Motor neuron (in vitro differentiated cells): ENCODE results near the gene CPB1. TPM values are rescaled to one million over a fixed set of nuclear protein-coding genes. Genes with fewer than 3 reads are reported as not detected.
A peak's percentile ranks its signal among the peaks of the same experiment; 100 is the strongest.

ENCODE experiments used
- ATAC-seq, 8 experiments: fragments of 200-7000 bp; cut with Tn5 transposase; replicated peaks in 6 of 8; 2 replicates each; pipeline ENCODE4 v1.8.0; 2021; ENCODE audit warnings: mild to moderate bottlenecking in 8 of 8, moderate library complexity in 8 of 8
- H3K27ac ChIP-seq, 2 donors: fragments of 250-450 bp; sonication (Bioruptor Pico); 2 replicates each; pipeline ENCODE4 v1.9.0; 2021; ENCODE audit warnings: antibody characterized with exemption in 2 of 2, mild to moderate bottlenecking in 2 of 2, moderate library complexity in 1 of 2
- H3K4me1 ChIP-seq, 2 donors: fragments of 250-450 bp; sonication (Bioruptor Pico); replicated peaks in 1 of 2; 2 replicates each; pipeline ENCODE4 v1.6.1; 2021; ENCODE audit warnings: antibody characterized with exemption in 2 of 2, mild to moderate bottlenecking in 2 of 2, moderate library complexity in 1 of 2
- H3K4me3 ChIP-seq, 5 donors: fragments of 250-450 bp; sonication (Bioruptor Pico); 2 replicates each; pipeline ENCODE4 v1.9.0; 2021; ENCODE audit warnings: antibody characterized with exemption in 5 of 5, mild to moderate bottlenecking in 5 of 5, moderate library complexity in 4 of 5
- WGBS, 10 experiments: fragments of 450-650 bp; shearing (Covaris generic); methylation state at CpG; one replicate each; pipeline ENCODE4 v1.0.0; 2022; 5-methylcytosine and 5-hydroxymethylcytosine counted together
- in situ Hi-C, 9 experiments: fragments of 400-800 bp; cut with MboI; loops; one replicate each; pipeline ENCODE4 v1.15.0; 2021; ENCODE audit warnings: low sequenced_read_pairs in 9 of 9, low pct_unique_long_range_greater_than_20kb in 2 of 9; ENCODE audit not compliant: unreplicated experiment in 9 of 9
- total RNA-seq, 8 experiments: library from RNA; unstranded; fragments of 300-600 nt; gene quantifications; 2 replicates each; pipeline versions ENCODE4 v1.2.3 to v1.2.4, GENCODE V29; 2022

Gene CPB1
- total RNA-seq, 8 experiments from 2014 or later: 0.11 to 8.5 (median 0.84) TPM; not detected in 3

DNA sequence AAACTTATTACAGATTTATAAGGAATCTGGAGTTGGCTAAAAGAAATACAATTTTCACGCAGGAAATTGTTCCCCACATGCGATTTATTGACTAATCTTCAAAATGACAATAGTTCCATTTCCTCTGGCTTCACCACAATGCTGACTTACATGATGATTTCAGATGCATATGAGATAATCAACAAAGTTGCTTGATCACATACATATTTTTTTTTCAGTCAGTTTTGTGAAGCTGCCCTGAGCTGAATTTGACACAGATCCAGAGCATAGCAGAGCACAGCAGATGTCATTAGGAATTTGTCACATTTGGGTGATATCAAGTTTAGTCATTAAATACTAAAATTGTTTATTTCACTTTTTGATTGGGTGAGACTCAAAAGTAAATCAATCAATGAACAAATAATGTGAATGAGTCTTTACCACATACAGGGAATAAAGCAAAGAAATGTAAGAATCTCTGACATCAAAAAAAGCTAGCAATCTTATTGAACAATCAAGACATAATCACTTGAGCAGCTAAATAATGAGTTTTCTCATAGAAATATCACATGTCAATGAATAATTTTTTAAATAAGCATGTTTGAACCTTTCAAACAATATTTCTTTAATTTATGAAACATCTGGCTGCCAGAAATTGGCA lies 18.3 kb downstream of the CPB1 start:
- no peak overlapping the region for H3K27ac ChIP-seq
- 25 to 100% (median 95%) methylated on average over 1 to 2 of the region's 2 CpGs; no CpG with 5 or more reads in 2 of the 10 experiments for WGBS, 10 experiments
- H3K4me3 ChIP-seq: no peak overlapping the region
- peak in 1 of 8 experiments; percentile 34 for ATAC-seq
- in situ Hi-C loops: no loop called here
- H3K4me1 ChIP-seq: peaks cover 0 to 8% of the 10 kb centered on the region in 2 donors

- no peak overlapping the region for H3K4me3 ChIP-seq
- 0 to 100% (median 50%) methylated on average over 1 of the region's 1 CpG; no CpG with 5 or more reads in 1 of the 10 experiments for WGBS, 10 experiments
- no peak overlapping the region for H3K27ac ChIP-seq
- in situ Hi-C loops: no loop called here
- H3K4me1 ChIP-seq: no peaks in the 10 kb centered on the region
- ATAC-seq: peak in 2 of 8 experiments; percentile 60 to 61
These were observed 19.7 kb downstream of the CPB1 start for GRCh38 chr3:148847351-148847750.

DNA sequence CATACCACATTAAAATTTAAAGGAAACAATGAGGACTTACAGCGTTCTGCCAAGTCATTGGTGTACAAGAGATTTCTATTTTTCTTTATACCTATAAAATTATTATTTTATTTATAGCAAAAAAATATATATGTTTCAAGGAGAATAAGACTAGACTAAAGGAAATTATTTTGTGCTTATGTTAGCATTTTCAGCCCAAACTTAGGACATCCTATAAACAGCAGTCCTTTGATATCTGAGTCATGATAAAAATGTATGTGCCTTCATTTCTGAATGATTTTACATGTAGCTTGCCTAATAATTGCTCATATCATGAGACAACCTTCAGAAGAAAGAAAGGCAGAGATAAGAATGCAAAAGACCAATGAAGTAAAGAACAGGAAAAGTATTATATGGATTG lies 20.8 kb downstream of the CPB1 start:
- WGBS, 10 experiments: 57 to 100% (median 97%) methylated on average over 1 of the region's 1 CpG; no CpG with 5 or more reads in 2 of the 10 experiments
- H3K27ac ChIP-seq: no peak overlapping the region
- H3K4me3 ChIP-seq: no peak overlapping the region
- H3K4me1 ChIP-seq: no peaks in the 10 kb centered on the region
- in situ Hi-C loops: no loop called here
- ATAC-seq: no peak

GRCh38 chr3:148852271-148852992 lies 24.8 kb downstream of the CPB1 start:
- H3K4me3 ChIP-seq: no peak overlapping the region
- ATAC-seq: peak in 2 of 8 experiments; percentile 52 to 59
- no peaks in the 10 kb centered on the region for H3K4me1 ChIP-seq
- in situ Hi-C loops: loop anchor here in 1 of 9 experiments (10.0 kb wide), 1 partner anchor 92 kb away; no protein-coding TSS in a partner anchor
- H3K27ac ChIP-seq: no peak overlapping the region
- 41 to 96% (median 80%) methylated on average over 3 to 7 of the region's 7 CpGs for WGBS, 10 experiments

- no peak overlapping the region for H3K27ac ChIP-seq
- H3K4me1 ChIP-seq: no peaks in the 10 kb centered on the region
- in situ Hi-C loops: loop anchor here in 1 of 9 experiments (10.0 kb wide), 1 partner anchor 92 kb away; no protein-coding TSS in a partner anchor
- 70 to 94% (median 81%) methylated on average over 1 to 2 of the region's 2 CpGs for WGBS, 10 experiments
- no peak overlapping the region for H3K4me3 ChIP-seq
- ATAC-seq: no peak
These were observed 25.5 kb downstream of the CPB1 start for GRCh38 chr3:148853076-148853475.

DNA sequence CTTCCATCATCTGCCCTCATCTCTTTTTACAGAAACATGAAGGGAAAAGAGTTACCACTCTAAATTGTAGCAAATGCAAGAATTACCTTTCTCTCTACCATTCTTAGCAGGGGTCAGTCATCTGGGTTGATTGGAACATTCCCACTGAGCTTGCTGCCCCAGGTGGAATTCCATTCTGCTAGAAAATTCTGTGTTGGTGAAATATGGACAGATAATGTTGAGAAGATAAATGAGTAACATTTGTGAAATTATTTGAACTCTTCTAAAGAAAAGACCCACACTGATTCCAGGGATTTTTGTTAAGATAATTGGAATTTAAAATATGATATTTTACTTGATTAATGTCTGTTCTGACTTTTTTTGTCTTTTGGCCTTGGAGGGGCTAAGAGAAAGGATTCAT lies 26.4 kb downstream of the CPB1 start:
- Histone ChIP-seq H3K4me1 (no peaks in the 10 kb centered on the region), H3K4me3 (no peak overlapping the region), H3K27ac (no peak overlapping the region)
- in situ Hi-C loops: loop anchor here in 1 of 9 experiments (10.0 kb wide), 1 partner anchor 91 kb away; no protein-coding TSS in a partner anchor
- ATAC-seq: no peak

DNA sequence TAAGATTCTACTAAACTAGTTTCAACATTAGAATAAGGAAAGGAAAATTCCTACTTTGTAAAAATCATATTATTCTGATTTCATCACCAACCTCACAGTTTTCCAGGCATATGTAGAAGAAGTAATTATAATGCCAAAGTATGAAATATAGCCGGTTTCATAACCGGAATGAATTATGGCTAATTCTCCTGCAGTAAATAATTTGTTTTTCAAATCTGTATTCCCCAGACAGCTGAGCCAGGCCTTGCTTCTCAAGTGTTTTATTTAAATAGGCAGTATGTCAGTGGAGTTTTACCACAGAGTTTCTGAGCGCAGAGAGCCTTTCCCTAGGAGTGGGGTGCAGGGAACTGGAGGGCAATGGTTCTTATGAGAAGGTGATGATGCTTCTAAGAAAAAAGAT lies 28.8 kb downstream of the CPB1 start:
- 0 to 100% (median 85%) methylated on average over 2 to 3 of the region's 3 CpGs; no CpG with 5 or more reads in 1 of the 10 experiments for WGBS, 10 experiments
- Histone ChIP-seq H3K4me3 (no peak overlapping the region), H3K4me1 (no peaks in the 10 kb centered on the region), H3K27ac (no peak overlapping the region)
- in situ Hi-C loops: loop anchor here in 1 of 9 experiments (10.0 kb wide), 1 partner anchor 88 kb away; no protein-coding TSS in a partner anchor
- peak in 5 of 8 experiments; percentile 16 to 74 (median 57) for ATAC-seq

- in situ Hi-C loops: loop anchor here in 1 of 9 experiments (10.0 kb wide), 1 partner anchor 87 kb away; no protein-coding TSS in a partner anchor
- 27 to 96% (median 90%) methylated on average over 2 to 4 of the region's 4 CpGs for WGBS, 10 experiments
- H3K27ac ChIP-seq: no peak overlapping the region
- ATAC-seq: no peak
- no peaks in the 10 kb centered on the region for H3K4me1 ChIP-seq
- no peak overlapping the region for H3K4me3 ChIP-seq
These were observed 29.7 kb downstream of the CPB1 start for GRCh38 chr3:148857316-148857715.

DNA sequence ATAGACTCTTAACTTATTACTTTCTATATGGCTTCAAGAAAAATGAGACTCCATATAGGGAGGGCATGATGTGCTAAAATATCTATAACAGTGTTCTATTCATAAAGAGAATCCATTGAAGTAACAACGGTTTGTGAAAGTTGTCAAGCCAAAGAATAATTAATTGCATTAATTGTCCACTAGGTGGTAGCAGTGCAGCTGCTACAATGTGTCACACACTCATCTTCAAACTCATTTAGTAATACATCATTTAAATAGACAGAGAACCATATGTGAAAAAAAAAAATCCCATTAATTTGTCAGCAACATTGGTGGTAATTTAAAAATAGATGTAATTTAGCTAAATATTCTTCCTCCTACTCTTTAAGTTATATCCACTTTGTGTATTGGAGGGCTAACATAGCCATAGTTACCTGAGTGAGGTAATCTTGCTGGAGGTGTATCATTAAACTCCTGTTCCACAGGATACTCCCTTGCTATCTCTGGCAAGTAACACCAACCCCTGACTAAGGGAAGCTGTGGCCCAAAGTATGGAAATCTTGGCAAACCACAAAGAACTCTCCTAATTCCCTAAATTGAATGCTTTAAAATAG lies 33.8 kb downstream of the CPB1 start:
- in situ Hi-C loops: no loop called here
- ATAC-seq: peak in 3 of 8 experiments; percentile 36 to 57 (median 54)
- Histone ChIP-seq H3K4me3 (no peak overlapping the region), H3K4me1 (no peaks in the 10 kb centered on the region), H3K27ac (no peak overlapping the region)
- WGBS, 10 experiments: 0 to 83% (median 15%) methylated on average over 1 of the region's 1 CpG

- in situ Hi-C loops: no loop called here
- WGBS, 10 experiments: 38 to 100% (median 77%) methylated on average over 1 to 4 of the region's 4 CpGs; no CpG with 5 or more reads in 1 of the 10 experiments
- H3K27ac ChIP-seq: no peak overlapping the region
- no peak overlapping the region for H3K4me3 ChIP-seq
- H3K4me1 ChIP-seq: no peaks in the 10 kb centered on the region
- ATAC-seq: no peak
These were observed 35.7 kb downstream of the CPB1 start for GRCh38 chr3:148863297-148863696.

- no peak for ATAC-seq
- in situ Hi-C loops: no loop called here
- WGBS, 10 experiments: 74 to 100% (median 80%) methylated on average over 1 to 4 of the region's 5 CpGs; no CpG with 5 or more reads in 3 of the 10 experiments
These were observed 36.2 kb downstream of the CPB1 start for GRCh38 chr3:148863814-148864213.

DNA sequence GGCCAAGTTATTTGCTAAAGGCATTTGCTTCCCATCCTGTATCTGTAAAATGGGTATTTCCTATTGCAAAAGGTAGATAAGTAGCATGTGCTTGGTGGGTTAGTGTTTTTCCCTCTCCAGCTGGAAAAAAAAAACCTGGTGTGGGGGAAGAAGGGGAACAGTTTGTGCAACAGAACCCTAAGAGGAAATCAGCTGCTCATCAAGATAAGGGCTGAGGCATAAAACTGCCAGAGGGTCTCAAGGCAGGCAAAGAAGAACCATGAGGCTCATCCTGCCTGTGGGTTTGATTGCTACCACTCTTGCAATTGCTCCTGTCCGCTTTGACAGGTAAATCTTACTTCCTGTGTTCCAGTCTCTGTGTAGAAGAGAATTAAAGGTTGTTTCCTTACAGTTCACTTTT lies 37.4 kb downstream of the CPB1 start, which contains the start of gene CPA3:
CPA3 (plus strand) TSS at position 248 of the 400 bp plus-strand sequence; CDS start at position 260, 12 bp downstream.
- 33 to 100% (median 88%) methylated on average over 1 of the region's 1 CpG; no CpG with 5 or more reads in 3 of the 10 experiments for WGBS, 10 experiments
- H3K4me1 ChIP-seq: no peaks in the 10 kb centered on the region
- in situ Hi-C loops: no loop called here
- H3K4me3 ChIP-seq: no peak within 1 kb of the TSS
- no peak for ATAC-seq
- H3K27ac ChIP-seq: no peak within 1 kb of the TSS

More at GRCh38 chr3:148863814-148864213, 36.2 kb downstream of the CPB1 start:
- no peak overlapping the region for H3K27ac ChIP-seq
- H3K4me1 ChIP-seq: no peaks in the 10 kb centered on the region
- H3K4me3 ChIP-seq: no peak overlapping the region

GRCh38 chr3:148866261-148866660 lies 38.6 kb downstream of the CPB1 start:
- WGBS, 10 experiments: 57 to 100% (median 91%) methylated on average over 2 to 4 of the region's 4 CpGs; no CpG with 5 or more reads in 2 of the 10 experiments
- Histone ChIP-seq H3K27ac (no peak overlapping the region), H3K4me3 (no peak overlapping the region), H3K4me1 (no peaks in the 10 kb centered on the region)
- ATAC-seq: no peak
- in situ Hi-C loops: no loop called here
